Stimulated activated CD4-positive, alpha-beta T cell treated with anti-CD3 and anti-CD28 coated beads, Interleukin-2, amount 100 ng/mL, for 24 hours (primary cell): Measurements from ENCODE around the gene WIPF3.
"Not testable (repeated sequence)": the region's sequence is repeated elsewhere in the genome, so short reads cannot be mapped to it uniquely, and the experiment has no call there.

Experiments used
- DNase-seq, 2 donors: peaks; one replicate each; pipeline ENCODE4 v3.0.0-alpha.2; 2020

WIPF3 gene

DNA sequence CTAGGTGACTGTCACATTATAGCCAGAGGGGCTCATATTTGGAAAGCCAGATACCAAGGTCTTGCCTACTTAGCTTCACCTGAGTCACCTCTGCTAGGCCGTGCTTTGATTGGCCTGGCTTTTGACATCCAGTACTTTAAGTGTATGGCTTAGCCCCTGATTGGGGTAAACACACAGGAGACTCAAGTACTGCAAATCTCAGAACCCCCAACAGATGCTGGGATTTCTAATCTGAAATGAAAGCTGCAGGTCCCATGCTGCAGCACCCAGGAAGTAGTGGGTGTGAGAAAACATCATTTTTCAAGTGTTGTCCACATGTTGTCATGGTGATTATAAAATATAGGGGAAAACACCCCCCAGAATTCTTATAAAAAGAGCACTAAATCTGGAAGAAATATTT is 76.2 kb downstream of the WIPF3 start:
- DNase-seq: no peak

DNA sequence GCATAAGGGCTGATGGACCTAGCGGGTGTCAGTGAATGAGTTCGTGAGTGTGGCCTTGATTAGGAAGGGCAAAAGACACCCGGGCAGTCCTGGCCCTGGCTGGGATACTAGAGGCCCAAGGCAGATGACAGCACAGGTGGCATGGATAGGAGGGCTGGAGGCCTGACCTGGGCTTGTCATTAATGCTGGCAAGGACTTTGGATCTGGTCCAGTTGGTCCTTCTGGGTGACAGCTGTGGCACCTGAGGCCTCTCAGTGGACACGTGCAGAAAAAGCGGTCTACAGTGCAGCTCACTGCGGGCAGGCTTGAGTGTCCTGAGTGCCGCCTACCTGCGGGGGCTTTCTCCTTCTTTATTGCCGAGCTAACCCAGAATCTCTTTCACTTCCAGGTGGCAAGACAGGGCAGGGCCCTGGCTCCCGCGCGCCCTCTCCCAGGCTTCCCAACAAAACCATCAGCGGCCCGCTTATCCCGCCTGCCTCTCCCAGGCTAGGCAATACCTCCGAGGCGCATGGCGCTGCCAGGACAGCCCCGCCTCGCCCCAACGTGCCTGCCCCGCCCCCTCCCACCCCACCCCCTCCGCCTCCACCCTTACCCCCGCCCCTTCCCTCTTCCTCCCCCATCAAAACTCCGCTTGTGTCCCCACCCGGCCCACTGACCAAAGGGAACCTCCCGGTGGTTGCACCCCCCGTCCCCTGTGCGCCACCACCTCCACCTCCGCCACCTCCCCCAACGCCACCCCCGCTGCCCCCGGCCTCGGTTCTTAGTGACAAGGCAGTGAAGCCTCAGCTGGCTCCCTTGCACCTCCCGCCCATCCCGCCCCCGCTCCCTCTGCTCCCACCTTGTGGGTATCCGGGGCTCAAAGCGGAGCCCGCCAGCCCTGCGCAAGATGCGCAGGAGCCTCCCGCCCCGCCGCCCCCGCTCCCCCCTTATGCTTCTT is 77.4 kb downstream of the WIPF3 start:
- DNase-seq: no peak

DNA sequence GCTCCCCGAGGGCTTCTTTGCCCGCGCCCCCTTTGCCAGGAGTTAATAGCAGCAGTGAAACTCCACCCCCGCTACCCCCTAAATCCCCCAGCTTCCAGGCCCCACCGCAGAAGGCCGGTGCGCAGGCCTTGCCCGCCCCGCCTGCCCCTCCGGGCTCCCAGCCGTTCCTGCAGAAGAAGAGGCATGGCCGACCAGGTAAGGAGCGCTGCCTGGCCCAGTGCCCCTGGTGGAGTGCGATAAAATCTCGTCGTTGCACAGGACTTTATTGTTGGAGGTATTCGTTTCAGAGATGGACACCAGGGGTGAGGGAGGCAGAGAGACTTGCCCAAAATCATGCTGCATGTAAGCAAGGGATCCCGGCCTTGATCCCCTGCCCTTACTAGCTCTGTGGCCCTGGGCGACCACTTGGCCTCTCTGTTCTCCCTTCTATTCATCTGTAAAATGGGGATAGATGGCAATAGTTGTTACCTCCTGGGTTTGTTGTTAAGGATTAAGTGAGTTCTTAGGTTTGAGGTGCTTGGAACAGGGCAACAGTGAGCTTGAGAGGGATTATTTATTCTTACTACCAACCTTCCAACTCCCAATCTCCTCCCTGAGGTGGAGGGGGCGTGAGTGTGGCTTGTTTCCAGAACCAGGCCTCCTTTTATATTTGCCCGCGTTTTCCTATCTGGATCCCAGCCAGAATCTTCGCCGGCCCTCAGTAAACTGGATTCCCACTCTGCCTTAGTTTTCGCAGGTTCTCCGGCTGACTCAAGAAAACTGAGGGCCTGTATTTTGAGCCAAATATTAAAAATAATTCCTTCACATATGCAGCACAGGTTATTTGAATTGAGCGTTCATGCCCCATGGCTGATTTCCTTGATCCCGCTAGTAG is 78.3 kb downstream of the WIPF3 start:
- no peak for DNase-seq

DNA sequence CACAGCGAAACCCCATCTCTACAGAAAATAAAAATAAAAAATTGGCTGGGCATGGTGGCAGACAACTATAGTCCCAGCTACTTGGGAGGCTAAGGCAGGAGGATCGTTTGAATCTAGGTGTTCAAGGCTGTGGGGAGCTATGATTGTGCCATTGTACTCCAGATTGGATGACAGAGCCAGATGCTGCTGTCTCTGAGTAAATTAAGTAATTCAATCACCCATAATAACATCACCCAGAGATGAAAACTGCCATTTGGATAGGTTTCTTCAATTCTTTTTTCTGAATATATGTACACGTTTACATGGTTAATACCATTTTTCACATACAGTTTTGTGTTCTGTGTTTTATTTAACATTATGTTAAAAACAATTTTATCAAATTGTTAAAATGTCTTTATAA is 79.3 kb downstream of the WIPF3 start:
- no peak for DNase-seq

DNA sequence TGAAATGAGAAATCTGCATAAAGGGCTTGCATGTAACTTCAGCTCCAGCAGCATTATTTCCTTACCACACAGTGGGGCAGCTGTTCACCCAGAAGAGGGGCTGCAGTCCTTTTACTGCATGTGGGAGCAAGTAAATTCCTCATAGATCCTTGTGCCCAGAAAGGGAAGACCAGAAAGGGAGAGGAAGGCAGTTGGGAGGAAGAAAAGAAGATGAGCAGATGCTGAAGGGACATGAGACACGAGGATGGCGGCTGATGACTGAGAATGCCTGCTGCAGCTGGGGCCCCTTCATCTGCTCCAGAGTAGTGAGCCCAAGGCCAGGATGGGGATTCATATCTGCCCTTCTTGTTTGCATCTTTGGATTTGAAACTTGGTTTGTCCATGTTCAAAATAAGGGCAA is 80.5 kb downstream of the WIPF3 start:
- DNase-seq: no peak

DNA sequence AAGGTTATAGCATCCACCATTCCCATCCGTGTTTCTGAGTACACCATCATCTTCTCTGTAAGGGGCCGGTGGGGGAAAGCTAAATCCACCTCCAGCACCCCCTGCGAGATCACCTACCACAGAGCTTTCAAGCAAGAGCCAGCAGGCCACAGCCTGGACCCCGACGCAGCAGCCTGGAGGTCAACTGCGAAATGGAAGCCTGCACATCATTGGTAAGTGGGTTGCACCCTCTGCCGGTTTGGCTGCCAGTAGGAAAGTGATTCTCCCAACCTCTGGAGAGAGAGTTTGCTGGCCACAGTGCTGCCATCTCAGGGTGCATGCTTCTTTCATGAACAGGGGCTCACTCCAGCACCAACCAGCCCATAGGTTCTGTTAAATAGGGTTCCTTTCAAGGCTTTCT is 81.7 kb downstream of the WIPF3 start:
- DNase-seq: no peak

DNA sequence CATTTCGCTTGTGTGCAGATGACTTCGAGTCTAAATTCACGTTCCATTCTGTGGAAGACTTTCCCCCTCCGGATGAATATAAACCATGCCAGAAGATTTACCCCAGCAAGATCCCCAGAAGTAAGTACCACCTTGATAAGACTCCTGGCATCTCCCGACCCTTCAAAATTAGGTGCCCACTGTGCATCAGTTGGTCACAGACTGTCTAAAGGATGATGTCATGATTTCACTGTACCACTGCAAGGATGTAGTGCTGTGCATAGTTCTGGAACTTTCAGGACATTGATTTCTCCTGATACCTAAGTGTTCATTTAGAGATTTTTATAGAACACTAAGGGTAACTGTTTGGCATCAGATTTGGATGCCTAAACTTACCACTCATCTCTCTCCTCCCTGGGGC is 83.0 kb downstream of the WIPF3 start:
- DNase-seq: no peak

DNA sequence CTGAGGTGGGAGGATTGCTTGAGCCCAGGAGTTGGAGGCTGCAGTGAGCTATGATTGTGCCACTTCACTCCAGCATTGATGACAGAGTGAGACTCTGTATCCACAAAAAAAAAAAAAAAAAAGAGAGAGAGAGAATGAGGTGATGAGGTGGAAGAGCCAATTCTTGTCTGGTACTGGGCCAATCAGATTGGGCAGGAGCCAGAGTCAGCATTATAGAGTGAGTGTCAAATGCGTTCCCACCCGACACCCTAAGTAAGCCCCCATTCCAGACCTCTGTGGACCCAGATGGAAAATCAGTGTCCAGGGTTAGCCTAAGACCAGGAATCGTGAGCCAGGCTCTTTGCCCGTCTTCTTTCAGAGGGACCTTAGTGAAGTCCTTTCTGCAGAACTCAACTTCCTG is 83.9 kb downstream of the WIPF3 start:
- DNase-seq: no peak

DNA sequence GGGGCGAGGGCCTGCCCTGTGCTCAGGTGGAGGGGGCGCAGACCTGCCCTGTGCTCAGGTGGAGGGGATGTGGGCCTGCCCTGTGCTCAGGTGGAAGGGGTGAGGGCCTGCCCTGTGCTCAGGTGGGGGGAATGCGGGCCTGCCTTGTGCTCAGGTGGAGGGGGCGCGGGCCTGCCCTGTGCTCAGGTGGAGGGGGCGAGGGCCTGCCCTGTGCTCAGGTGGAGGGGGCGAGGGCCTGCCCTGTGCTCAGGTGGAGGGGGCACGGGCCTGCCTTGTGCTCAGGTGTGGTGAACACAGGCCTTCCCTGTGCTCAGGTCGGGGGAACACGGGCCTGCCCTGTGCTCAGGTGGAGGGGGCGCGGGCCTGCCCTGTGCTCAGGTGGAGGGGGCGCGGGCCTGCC is 84.5 kb downstream of the WIPF3 start:
- not testable (repeated sequence) for DNase-seq

DNA sequence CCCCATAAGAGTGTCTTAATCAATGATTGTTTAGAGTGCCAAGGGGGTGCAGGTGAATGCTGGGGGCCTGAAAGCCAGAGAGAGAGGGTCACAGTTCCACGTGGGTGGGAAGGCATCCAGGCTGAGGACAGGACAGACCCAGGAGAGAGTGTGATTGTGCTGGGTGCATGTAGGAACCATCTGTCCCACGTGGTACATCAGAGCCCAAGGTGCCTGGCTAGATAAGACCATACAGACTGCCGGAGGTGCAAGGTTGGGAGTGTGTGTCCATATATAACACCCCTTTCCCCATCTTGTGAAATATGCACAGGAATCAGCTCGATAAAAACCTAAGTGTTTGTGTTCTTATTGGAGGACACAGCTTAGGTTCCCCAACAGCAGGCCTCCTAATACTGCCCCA is 85.5 kb downstream of the WIPF3 start:
- no peak for DNase-seq

DNA sequence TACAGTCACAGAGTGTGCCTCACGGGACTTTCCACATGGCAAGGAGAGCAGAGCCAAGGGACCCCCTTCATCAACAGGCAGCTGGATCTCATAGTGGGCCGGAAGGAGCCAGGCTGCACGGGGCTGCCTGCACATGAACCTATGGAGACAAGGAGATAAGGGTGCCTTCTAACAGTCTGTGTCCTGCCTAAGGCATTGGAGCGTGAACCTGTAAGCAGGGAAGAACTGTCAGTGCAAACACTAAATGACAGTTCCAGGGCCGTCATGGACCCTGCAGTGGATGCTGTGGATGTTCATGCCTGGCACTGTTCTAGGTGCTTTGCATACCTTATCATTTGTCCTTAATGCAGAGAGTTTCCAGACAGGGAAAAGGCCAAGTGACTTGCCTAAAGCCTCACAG is 85.9 kb downstream of the WIPF3 start:
- no peak for DNase-seq

DNA sequence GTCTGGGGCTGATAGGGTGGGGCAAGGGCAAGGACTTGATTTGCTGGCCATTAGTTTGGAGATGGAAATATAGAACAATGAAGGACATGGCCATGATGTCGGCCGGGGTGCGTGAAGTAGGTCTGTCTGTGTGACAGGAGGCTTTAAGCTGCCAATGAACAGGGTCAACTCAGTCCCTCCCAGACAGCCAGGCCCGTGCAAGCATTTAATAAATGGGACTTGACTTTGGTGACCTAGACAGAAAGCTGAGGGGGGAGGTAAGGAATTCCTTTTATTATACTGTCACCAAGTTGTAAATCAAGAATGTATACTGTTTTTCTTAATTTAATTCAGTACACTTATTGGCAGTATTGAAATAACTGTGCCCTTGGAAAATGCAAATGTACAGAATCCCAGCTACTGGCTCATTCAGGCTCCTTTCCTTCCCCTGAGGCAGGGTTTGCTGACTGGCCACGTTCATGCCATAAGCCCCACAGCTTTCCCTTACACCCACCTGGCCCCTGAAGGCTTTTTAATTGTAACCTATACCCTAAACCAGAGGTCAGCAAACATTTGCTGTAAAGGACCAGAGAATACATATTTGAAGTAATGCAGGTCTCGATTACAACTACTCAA is 87.2 kb downstream of the WIPF3 start:
- no peak for DNase-seq

DNA sequence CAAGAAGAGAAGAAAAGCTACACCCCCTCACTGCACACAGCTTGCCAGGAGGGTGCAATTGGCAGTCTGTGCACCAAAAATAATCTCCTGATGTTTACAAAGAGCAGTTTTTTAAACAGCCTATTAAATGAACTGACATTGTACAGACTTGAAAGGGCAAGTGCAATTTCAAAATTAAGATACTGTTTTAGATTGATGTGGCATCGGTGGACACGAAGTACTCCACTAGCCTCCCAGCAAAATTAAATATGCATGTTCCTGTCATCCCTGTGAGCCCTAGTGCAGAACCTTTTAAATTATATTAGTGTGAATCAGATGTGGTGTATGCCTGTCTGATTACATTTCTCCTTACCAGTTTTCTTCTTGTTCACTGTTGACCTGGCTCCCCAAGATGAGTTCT is 87.9 kb downstream of the WIPF3 start:
- no peak for DNase-seq

DNA sequence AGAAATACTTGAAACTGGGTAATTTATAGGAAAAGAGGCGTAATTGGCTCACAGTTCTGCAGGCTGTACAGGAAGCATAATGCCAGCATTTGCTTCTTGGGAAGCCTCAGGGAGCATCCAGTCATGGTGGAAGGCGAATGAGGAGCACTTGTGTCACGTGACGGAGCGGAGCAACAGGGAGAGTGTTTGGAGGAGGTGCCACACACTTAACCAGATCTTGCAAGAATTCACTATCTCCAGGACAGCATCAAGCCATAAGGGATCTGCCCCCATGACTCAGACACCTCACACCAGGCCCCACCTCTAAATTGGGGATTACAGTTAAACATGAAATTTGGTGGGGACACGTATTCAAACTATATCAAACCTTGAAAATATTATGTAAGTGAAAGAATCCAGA is 89.3 kb downstream of the WIPF3 start:
- no peak for DNase-seq

DNA sequence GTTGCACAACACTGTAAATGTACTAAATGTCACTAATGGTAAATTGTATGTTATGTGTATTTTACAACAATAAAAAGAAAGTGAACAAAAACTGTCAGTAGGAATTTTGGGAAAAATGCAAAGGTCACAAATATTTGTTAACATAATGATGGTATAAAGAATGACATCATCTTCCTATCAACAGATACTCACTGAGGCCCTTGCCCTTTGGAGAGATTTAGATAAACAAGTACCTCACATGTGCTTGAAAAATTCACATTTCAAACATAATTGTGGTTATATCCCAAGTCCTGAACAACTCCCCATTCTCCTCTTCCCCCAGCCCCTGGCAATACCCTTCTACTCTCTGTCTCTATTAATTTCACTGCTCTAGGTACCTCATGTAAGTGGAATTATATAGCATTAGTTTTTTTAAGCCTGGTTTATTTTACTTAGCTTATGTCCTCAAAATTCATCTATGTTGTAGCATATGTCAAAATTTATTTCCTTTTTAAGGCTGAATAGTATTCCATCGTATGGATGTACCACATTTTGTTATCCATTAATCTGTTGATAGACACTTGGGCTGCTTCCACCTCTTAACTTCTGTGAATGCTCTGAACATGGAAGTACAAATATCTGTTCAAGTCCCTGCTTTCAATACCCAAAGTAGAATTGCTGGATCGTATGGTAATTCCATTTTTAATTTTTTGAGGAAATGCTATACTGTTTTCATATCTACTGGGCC is 90.5 kb downstream of the WIPF3 start:
- DNase-seq: no peak

DNA sequence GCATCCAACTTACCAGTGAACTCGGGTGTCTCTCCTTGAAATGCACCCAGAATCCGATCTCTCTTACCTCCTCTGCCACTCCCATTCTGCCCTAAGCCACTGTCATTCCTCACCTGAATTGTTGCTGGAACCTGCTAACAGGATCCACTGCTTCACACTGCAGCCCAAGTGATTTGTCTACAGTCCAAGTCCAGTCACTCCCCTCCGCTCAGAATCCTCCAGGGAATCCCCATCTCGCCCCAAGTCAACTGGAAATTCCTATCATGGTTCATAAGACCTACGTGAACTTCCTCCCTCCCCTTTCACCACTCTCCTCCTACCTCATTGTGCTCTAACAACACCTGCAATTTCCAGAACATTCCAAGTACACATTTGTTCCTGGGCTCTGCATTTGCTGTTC is 92.0 kb downstream of the WIPF3 start:
- no peak for DNase-seq

DNA sequence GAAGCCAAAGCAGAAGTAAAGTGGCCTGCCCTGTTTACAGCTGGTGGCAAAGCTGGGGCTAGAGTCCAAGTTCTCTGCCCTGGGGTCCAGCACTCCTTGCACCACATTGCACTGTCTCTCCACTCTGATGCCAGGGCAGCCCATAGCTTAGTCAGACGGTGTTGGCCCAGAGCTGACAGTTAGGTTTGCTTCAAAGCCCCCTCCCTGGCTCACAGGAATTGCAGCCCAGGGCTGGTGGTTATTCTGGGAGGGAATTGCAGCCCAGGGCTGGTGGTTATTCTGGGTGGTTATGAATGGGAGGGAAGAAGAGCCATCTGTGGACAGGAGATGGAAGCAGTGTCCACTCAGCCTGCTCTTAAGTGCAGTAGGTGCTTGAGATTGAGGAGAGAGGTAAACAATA is 94.4 kb downstream of the WIPF3 start:
- no peak for DNase-seq

DNA sequence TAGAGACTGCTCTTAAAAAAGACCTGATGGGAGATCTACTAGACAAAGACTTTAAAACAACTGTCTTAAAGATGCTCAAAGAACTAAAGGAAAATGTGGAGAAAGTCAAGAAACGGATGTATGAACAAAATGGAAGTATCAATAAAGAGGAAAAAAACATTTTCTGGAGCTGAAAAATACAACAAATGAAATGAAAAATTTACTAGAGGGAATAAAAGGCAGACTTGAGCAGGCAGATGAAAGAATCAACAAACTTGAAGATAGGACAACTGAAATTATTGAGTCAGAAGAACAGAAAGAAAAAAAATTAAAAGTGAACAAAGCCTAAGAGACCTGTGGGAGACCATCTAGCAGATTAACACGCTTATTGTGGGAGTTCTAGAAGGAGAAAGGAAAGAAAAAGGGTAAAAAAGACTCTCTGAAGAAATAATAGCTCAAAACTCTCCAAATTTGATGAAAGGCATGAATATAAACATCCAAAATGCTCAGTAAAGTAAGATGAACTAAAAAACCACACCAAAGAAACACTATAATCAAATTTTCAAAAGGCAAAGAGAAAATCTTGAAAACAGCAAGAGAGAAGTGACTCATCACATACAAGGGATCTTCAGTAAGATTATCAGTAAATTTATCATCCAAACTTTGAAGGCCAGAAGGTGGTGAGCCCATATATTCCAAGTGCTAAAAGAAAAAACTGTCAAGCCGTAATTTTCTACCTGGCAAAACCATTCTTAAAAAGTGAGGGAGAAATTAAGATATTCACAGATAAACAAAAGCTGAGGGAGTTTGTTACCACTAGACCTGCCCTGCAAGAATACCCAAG is 100.1 kb downstream of the WIPF3 start:
- DNase-seq: no peak

DNA sequence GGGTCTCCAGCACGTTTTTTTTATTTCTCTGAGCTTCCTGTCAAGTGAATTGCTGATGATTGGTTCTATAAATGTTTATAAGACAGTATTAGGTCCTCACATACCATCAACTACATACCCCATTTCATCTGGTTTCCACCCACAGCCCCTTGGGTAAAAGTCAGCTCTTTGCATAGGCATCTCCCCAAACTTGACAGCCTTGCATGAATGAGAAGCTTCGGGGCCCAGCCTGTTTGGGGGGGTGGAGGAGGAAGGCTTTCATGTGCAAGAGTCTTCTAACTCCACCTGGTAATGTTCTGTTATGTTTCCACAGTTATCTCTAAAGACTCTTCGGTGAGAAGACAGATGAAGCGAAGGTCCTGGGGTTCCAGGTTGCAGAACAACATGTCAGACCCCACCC is 107.9 kb downstream of the WIPF3 start:
- DNase-seq: no peak

DNA sequence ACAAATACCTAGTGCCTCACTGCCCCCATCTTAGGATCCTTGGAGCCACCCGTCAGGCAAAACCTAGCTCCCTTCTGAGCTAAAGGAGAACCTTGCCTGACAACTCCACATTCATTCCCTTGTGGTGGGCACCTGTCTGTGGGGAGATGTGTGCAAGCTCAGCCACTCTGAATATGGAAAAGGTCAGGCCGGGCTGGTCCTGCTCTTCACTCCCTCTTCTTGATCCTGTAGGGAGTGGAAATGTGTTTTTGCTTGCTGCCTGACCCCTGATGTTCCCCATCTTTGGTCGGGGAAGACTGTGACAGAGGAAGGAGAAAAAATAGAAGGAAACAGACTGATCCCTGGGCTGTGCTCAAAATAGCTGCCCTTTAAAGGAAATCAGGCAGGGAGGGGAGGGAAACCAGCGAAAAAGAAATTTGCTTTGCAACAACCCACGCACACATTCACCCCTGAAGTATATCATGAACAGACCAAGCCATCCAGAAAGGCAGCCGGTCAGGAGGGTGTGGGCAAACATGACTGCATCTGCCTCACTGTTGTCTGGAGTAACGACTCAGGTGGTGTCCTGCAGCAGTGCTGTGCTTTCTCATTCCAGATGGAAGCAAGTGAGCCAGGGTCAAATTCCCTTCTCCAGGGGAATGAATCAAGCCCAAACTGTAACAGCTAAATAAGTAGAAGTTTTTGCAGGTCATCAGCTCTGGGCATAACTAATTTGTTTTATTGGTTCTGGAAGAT is 109.3 kb downstream of the WIPF3 start:
- DNase-seq: no peak

DNA sequence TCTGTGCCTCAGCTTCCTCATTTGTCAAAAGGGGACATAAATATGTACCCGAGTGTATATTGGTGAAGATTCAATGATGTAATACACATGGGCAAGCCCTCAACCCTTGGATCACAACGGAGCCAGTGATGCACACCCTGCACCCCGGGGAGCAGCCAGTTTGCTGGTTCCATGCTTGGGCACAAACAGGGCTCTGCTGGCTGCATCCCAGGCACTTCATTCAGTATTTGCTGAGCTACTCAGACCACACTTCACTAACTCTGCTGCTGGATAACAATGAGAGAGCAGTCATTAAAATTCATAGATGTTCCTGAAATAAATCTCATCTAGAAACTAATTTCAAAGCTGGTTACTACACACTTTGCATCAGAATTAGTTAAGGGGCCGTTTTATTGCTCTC is 111.3 kb downstream of the WIPF3 start:
- DNase-seq: no peak
